H1 (cell line): Measurements from ENCODE around the gene USP43. TPM values are rescaled to one million over a fixed set of nuclear protein-coding genes. Genes with fewer than 3 reads are reported as not detected.

Experiments used
- CTCF ChIA-PET: fragments of 300-600 bp; sonication (Branson Sonifier 250); formaldehyde crosslinking; loops from one replicate; lab custom pipeline; 2021; ENCODE audit not compliant: partially characterized antibody; lab: Charles Lee
- POLR2A ChIA-PET: fragments of 300-600 bp; sonication (Branson Sonifier 250); formaldehyde crosslinking; loops from one replicate; lab custom pipeline; 2021; ENCODE audit warnings: inconsistent platforms; ENCODE audit not compliant: partially characterized antibody; lab: Charles Lee
- DNase-seq, 2 experiments: peaks; one replicate each; pipeline versions ENCODE4 v3.0.0 to v3.0.0-alpha.2; 2010 to 2022; ENCODE audit warnings: low spot score in 2 of 2, low read depth in 1 of 2, mixed read lengths in 1 of 2
- FAIRE-seq: peaks from 2 replicates; lab custom pipeline; 2011; peaks lifted over from hg19 to GRCh38; lab: Jason Lieb, UNC
- H2AFZ ChIP-seq: 2 replicates; pipeline ENCODE4 v1.8.1; 2012; ENCODE audit warnings: low read length, inconsistent platforms
- H2AK5ac ChIP-seq: 2 replicates; pipeline ENCODE4 v1.6.1; 2013; ENCODE audit warnings: low read depth, low read length
- H2BK120ac ChIP-seq: replicated peaks from 2 replicates; pipeline ENCODE3; 2013; ENCODE audit warnings: low read depth, low read length, inconsistent platforms
- H2BK12ac ChIP-seq: 2 replicates; pipeline ENCODE4 v1.6.1; 2013; ENCODE audit warnings: low read depth, low read length
- H2BK15ac ChIP-seq: 2 replicates; pipeline ENCODE4 v1.6.1; 2013; ENCODE audit warnings: low read length
- H2BK20ac ChIP-seq: 2 replicates; pipeline ENCODE4 v1.6.1; 2013; ENCODE audit warnings: low read length
- H2BK5ac ChIP-seq: 2 replicates; pipeline ENCODE4 v1.6.1; 2013; ENCODE audit warnings: low read depth, low read length
- H3K14ac ChIP-seq: 2 replicates; pipeline ENCODE4 v1.6.1; 2013; ENCODE audit warnings: inconsistent platforms; ENCODE audit not compliant: insufficient read length
- H3K18ac ChIP-seq: 2 replicates; pipeline ENCODE4 v1.6.1; 2013; ENCODE audit warnings: low read length; ENCODE audit errors: extremely low read depth
- H3K23ac ChIP-seq: 2 replicates; pipeline ENCODE4 v1.6.1; 2013; ENCODE audit warnings: inconsistent platforms; ENCODE audit not compliant: insufficient read length
- H3K23me2 ChIP-seq: 2 replicates; pipeline ENCODE4 v1.6.1; 2013; ENCODE audit warnings: low read depth, low read length
- H3K27ac ChIP-seq: 2 replicates; pipeline ENCODE4 v1.6.1; 2011; ENCODE audit warnings: low read depth, low read length, inconsistent platforms
- H3K27me3 ChIP-seq, 4 experiments: replicated peaks in 1 of 4; 1 replicate in 1 of 4; 2 replicates in 3 of 4; pipeline versions ENCODE4 v1.6.1 to v1.8.1; 2011 to 2013; ENCODE audit warnings: low read length in 3 of 4, mild to moderate bottlenecking in 3 of 4, inconsistent platforms in 2 of 4, mixed read lengths in 2 of 4, moderate library complexity in 1 of 4; ENCODE audit not compliant: control insufficient read depth in 3 of 4, insufficient read depth in 3 of 4; ENCODE audit errors: extremely low read depth in 1 of 4
- H3K36me3 ChIP-seq, 4 experiments: 2 replicates each; pipeline versions ENCODE4 v1.6.1 to v1.8.1; 2011 to 2013; ENCODE audit warnings: mild to moderate bottlenecking in 4 of 4, low read length in 3 of 4, moderate library complexity in 2 of 4, control low read depth in 1 of 4, inconsistent platforms in 1 of 4; ENCODE audit not compliant: insufficient read depth in 4 of 4, control insufficient read depth in 2 of 4
- H3K4ac ChIP-seq: replicated peaks from 2 replicates; pipeline ENCODE3; 2013; ENCODE audit warnings: low read length, low read depth, mixed read lengths, inconsistent platforms; ENCODE audit not compliant: insufficient read length
- H3K4me1 ChIP-seq, 4 experiments: replicated peaks in 1 of 4; 1 replicate in 1 of 4; 2 replicates in 3 of 4; pipeline versions ENCODE4 v1.6.1 to v1.8.1; 2011 to 2013; ENCODE audit warnings: low read length in 3 of 4, inconsistent platforms in 2 of 4, mixed read lengths in 1 of 4; ENCODE audit not compliant: insufficient read depth in 4 of 4, control insufficient read depth in 3 of 4
- H3K4me2 ChIP-seq, 2 experiments: 2 replicates each; pipeline versions ENCODE4 v1.6.1 to v1.8.1; 2011 to 2013; ENCODE audit warnings: low read depth in 2 of 2, low read length in 2 of 2, control low read depth in 1 of 2, inconsistent platforms in 1 of 2, mild to moderate bottlenecking in 1 of 2; ENCODE audit not compliant: insufficient read depth in 1 of 2
- H3K4me3 ChIP-seq, 4 experiments: fragments of 200-600, 300-600 bp in 1 of 4; sonication (generic), shearing (Covaris generic), sonication (Bioruptor Twin) in 1 of 4; 2 replicates each; pipeline versions ENCODE4 v1.5.1 to v1.8.1; 2011 to 2016; ENCODE audit warnings: low read length in 4 of 4, low read depth in 3 of 4, control low read depth in 2 of 4, inconsistent platforms in 2 of 4, mild to moderate bottlenecking in 2 of 4, mixed read lengths in 1 of 4, moderate library complexity in 1 of 4; ENCODE audit not compliant: insufficient read depth in 2 of 4; ENCODE audit errors: extremely low read depth in 1 of 4
- H3K56ac ChIP-seq: replicated peaks from 2 replicates; pipeline ENCODE3; 2013; ENCODE audit warnings: low read depth, mild to moderate bottlenecking, mixed read lengths, low read length, inconsistent platforms; ENCODE audit not compliant: insufficient read length
- H3K79me1 ChIP-seq: 2 replicates; pipeline ENCODE4 v1.6.1; 2013; ENCODE audit warnings: low read depth, low read length, control low read depth
- H3K79me2 ChIP-seq, 2 experiments: 2 replicates each; pipeline versions ENCODE4 v1.6.1 to v1.8.1; 2012 to 2013; ENCODE audit warnings: low read length in 2 of 2, mild to moderate bottlenecking in 2 of 2, inconsistent platforms in 1 of 2; ENCODE audit not compliant: insufficient read depth in 2 of 2, control insufficient read depth in 1 of 2
- H3K9ac ChIP-seq, 4 experiments: replicated peaks in 1 of 4; 1 replicate in 1 of 4; 2 replicates in 3 of 4; pipeline versions ENCODE4 v1.6.1 to v1.8.1; 2011 to 2013; ENCODE audit warnings: low read depth in 3 of 4, low read length in 3 of 4, control low read depth in 2 of 4, mild to moderate bottlenecking in 2 of 4, moderate library complexity in 2 of 4, inconsistent platforms in 1 of 4; ENCODE audit errors: extremely low read depth in 1 of 4
- H3K9me3 ChIP-seq, 2 experiments: 2 replicates each; pipeline versions ENCODE4 v1.6.1 to v1.8.1; 2012 to 2013; ENCODE audit warnings: mild to moderate bottlenecking in 2 of 2, moderate library complexity in 2 of 2, control low read depth in 1 of 2, inconsistent platforms in 1 of 2, low read depth in 1 of 2, low read length in 1 of 2, mixed read lengths in 1 of 2; ENCODE audit not compliant: insufficient read depth in 2 of 2
- H4K20me1 ChIP-seq, 2 experiments: replicated peaks in 1 of 2; 2 replicates each; pipeline versions ENCODE3 to v1.8.1; 2011 to 2013; ENCODE audit warnings: inconsistent platforms in 2 of 2, low read length in 2 of 2, mild to moderate bottlenecking in 1 of 2; ENCODE audit not compliant: insufficient read depth in 2 of 2, control insufficient read depth in 1 of 2
- H4K5ac ChIP-seq: 2 replicates; pipeline ENCODE4 v1.6.1; 2013; ENCODE audit warnings: low read length, low read depth, mixed read lengths, inconsistent platforms; ENCODE audit not compliant: insufficient read length
- H4K8ac ChIP-seq: 2 replicates; pipeline ENCODE4 v1.8.0; 2013; ENCODE audit warnings: mild to moderate bottlenecking, moderate library complexity, low read length, inconsistent platforms; ENCODE audit not compliant: insufficient read depth; ENCODE audit errors: extremely low read depth
- H4K91ac ChIP-seq: replicated peaks from 2 replicates; pipeline ENCODE3; 2013; ENCODE audit warnings: low read length, mixed read lengths, inconsistent platforms; ENCODE audit not compliant: insufficient read length
- BACH1 ChIP-seq: IDR thresholded peaks from 2 replicates; pipeline ENCODE4 v1.6.1; 2012; ENCODE audit warnings: low read length, improper control_type of control experiment
- CBX5 ChIP-seq: fragments of 300-800, 300-1000 bp; sonication (generic); IDR thresholded peaks from 2 replicates; pipeline ENCODE4 v1.7.1; 2016; ENCODE audit warnings: antibody characterized with exemption, low read length, low read depth
- CEBPB ChIP-seq: IDR thresholded peaks from 2 replicates; pipeline ENCODE4 v1.6.1; 2012; ENCODE audit warnings: low read depth, low read length
- CHD1 ChIP-seq: IDR thresholded peaks from 2 replicates; pipeline ENCODE4 v1.6.1; 2012; ENCODE audit warnings: low read depth, low read length, improper control_type of control experiment
- CTCF ChIP-seq, 3 experiments: IDR thresholded peaks; 1 replicate in 2 of 3; 2 replicates in 1 of 3; pipeline versions ENCODE4 v1.5.1 to v1.6.1; 2011; ENCODE audit warnings: low read length in 3 of 3, mild to moderate bottlenecking in 3 of 3, inconsistent platforms in 2 of 3, low read depth in 1 of 3, moderate library complexity in 1 of 3; ENCODE audit not compliant: insufficient read depth in 1 of 3; ENCODE audit errors: control extremely low read depth in 1 of 3
- EZH2 ChIP-seq: fragments of 200-600 bp; sonication (generic); IDR thresholded peaks from 2 replicates; pipeline ENCODE4 v1.7.1; 2012; ENCODE audit warnings: low read depth, mild to moderate bottlenecking, moderate library complexity, low read length, inconsistent platforms; ENCODE audit not compliant: severe bottlenecking
- PHF8 ChIP-seq: fragments of 200-600 bp; sonication (generic); conservative IDR thresholded peaks from 2 replicates; pipeline ENCODE4 v1.7.1; 2012; ENCODE audit warnings: low read depth, mild to moderate bottlenecking, inconsistent platforms, low read length, moderate library complexity
- RAD21 ChIP-seq, 2 experiments: IDR thresholded peaks in 1 of 2; conservative IDR thresholded peaks in 1 of 2; 2 replicates each; pipeline ENCODE4 v1.6.1; 2011; ENCODE audit warnings: low read depth in 2 of 2, low read length in 2 of 2, improper control_type of control experiment in 1 of 2, inconsistent platforms in 1 of 2, mild to moderate bottlenecking in 1 of 2, moderate library complexity in 1 of 2
- SP1 ChIP-seq: IDR thresholded peaks from 2 replicates; pipeline ENCODE4 v1.6.1; 2011; ENCODE audit warnings: low read depth, low read length
- SP2 ChIP-seq: IDR thresholded peaks from 2 replicates; pipeline ENCODE4 v1.6.1; 2012; ENCODE audit warnings: mild to moderate bottlenecking, low read length, inconsistent platforms
- SUZ12 ChIP-seq: fragments of 200-600 bp; sonication (generic); IDR thresholded peaks from 2 replicates; pipeline ENCODE4 v1.6.1; 2012; ENCODE audit warnings: mild to moderate bottlenecking, inconsistent platforms, low read length, moderate library complexity, mixed read lengths
- WGBS, 2 experiments: shearing (Covaris generic) in 1 of 2; methylation state at CpG; one replicate each; pipeline versions ENCODE4 v1.1.6 to v1.1.7; 2013 to 2015; ENCODE audit warnings: low lambda C conversion rate in 2 of 2, mixed read lengths in 2 of 2, inconsistent platforms in 1 of 2, low coverage in 1 of 2, missing lambda C conversion rate in 1 of 2; ENCODE audit not compliant: insufficient replicate concordance in 2 of 2, insufficient coverage in 1 of 2, insufficient read length in 1 of 2; ENCODE audit errors: extremely low coverage in 1 of 2, missing lambda C conversion rate in 1 of 2; 5-methylcytosine and 5-hydroxymethylcytosine counted together
- polyA plus RNA-seq, 7 experiments: library from polyadenylated mRNA; depleted of rRNA in 3 of 7; stranded (reverse) in 5 of 7; unstranded in 2 of 7; fragments of >200 nt in 5 of 7; fragments of 200-250 nt in 2 of 7; gene quantifications; 1 replicate in 5 of 7; 2 replicates in 1 of 7; 4 replicates in 1 of 7; pipeline versions ENCODE4 v1.2.1 to v1.2.3, GENCODE V29; 2011 to 2013; ENCODE audit warnings: missing spikeins in 2 of 7, mixed read lengths in 2 of 7
- total RNA-seq: library from RNA; stranded (reverse); fragmentation: NEBNext Ultra II Directional; extraction: Animal tissue kit (Norgen Biotek cat#: 25700); gene quantifications from 2 replicates; pipeline ENCODE4 v1.2.1, GENCODE V29; 2021

The USP43 gene
- total and polyA plus RNA-seq, 2 of the 8 experiments (the other 6 are each of a cell fraction or from before 2014, with no cell fraction given): 3.0 to 7.2 TPM

GRCh38 chr17:9668517-9668916 lies 23.2 kb downstream of the USP43 start:
- Histone ChIP-seq H3K9ac (no peak overlapping the region), H3K14ac (no peak overlapping the region), H3K36me3 (no peaks in the 10 kb centered on the region; a peak in 1 of 8 replicates), H2BK120ac (no peak overlapping the region), H3K79me2 (no peaks in the 10 kb centered on the region), H3K4ac (no peak overlapping the region), H3K27ac (no peak overlapping the region), H3K79me1 (no peaks in the 10 kb centered on the region), H2AK5ac (no peak overlapping the region), H2BK20ac (no peak overlapping the region), H4K5ac (no peak overlapping the region), H4K8ac (no peak overlapping the region), H3K23me2 (no peaks in the 10 kb centered on the region), H3K9me3 (no peaks in the 10 kb centered on the region), H2BK15ac (no peak overlapping the region), H2AFZ (no peak overlapping the region), H2BK5ac (no peak overlapping the region), H4K20me1 (no peaks in the 10 kb centered on the region), H3K18ac (no peak overlapping the region), H3K56ac (no peak overlapping the region), H3K23ac (no peak overlapping the region), H2BK12ac (no peak overlapping the region), H4K91ac (no peak overlapping the region), H3K4me2 (no peak overlapping the region), H3K4me3 (no peak overlapping the region), H3K27me3 (no peaks in the 10 kb centered on the region), H3K4me1 (peaks cover 0 to 5% (median under 1%) of the 10 kb centered on the region in 4 experiments; a peak in 3 of 7 replicates)
- ChIA-PET POLR2A (interaction anchor here (1.8 kb wide), 1 partner anchor 22 kb away, joined by 6 read pairs; the partner anchor contains the start of gene USP43), CTCF (interaction anchor here (0.9 to 1.1 kb wide), 2 partner anchors 23 to 92 kb away, joined by 3 read pairs; partner anchors contain the start of gene CFAP52)
- WGBS, 2 experiments: 95% methylated on average over 6 of the region's 6 CpGs; no CpG with 5 or more reads in 1 of the 2 experiments
- FAIRE-seq (no peak), DNase-seq (no peak)
- TF ChIP-seq CTCF (IDR thresholded peaks at IDR 0.05; ENCODE audit: control extremely low read depth in 1 of 3, insufficient read depth in 1 of 3, low read depth in 1 of 3, low read length in 3 of 3) (no peak), CBX5 (no peak), SUZ12 (no peak), SP2 (no peak), PHF8 (no peak), CEBPB (no peak), BACH1 (no peak), SP1 (no peak), CHD1 (no peak), RAD21 (IDR thresholded peaks at IDR 0.05 in 1 of 2, conservative IDR thresholded peaks at IDR 0.05 in 1 of 2; ENCODE audit: low read depth in 2 of 2, low read length in 2 of 2) (no peak), EZH2 (no peak)
